ENCODE measurements around the gene CR2.

- TF ChIP-seq RARB (CRISPR knock-in tag; IDR thresholded peaks at IDR 0.05) (no peak), PPARA (CRISPR knock-in tag; IDR thresholded peaks at IDR 0.05; ENCODE audit: borderline replicate concordance) (no peak), PATZ1 (CRISPR knock-in tag; IDR thresholded peaks at IDR 0.05; ENCODE audit: borderline replicate concordance) (no peak), CSRNP3 (CRISPR knock-in tag; IDR thresholded peaks at IDR 0.05) (no peak), ARNTL (CRISPR knock-in tag; IDR thresholded peaks at IDR 0.05; ENCODE audit: borderline replicate concordance, low read depth) (no peak), ZNF8 (CRISPR knock-in tag; IDR thresholded peaks at IDR 0.05) (no peak), ZFP30 (CRISPR knock-in tag; IDR thresholded peaks at IDR 0.05) (no peak), CSDC2 (CRISPR knock-in tag; IDR thresholded peaks at IDR 0.05) (no peak), BACH2 (CRISPR knock-in tag; IDR thresholded peaks at IDR 0.05; ENCODE audit: borderline replicate concordance) (no peak), ZNF565 (CRISPR knock-in tag; conservative IDR thresholded peaks at IDR 0.05; ENCODE audit: low read depth) (no peak), CREB5 (CRISPR knock-in tag; IDR thresholded peaks at IDR 0.05; ENCODE audit: low read depth) (no peak), TOX (CRISPR knock-in tag; IDR thresholded peaks at IDR 0.05; ENCODE audit: borderline replicate concordance) (no peak), ZFP3 (CRISPR knock-in tag; IDR thresholded peaks at IDR 0.05) (no peak)
- TF ChIP-seq, protein P1, sequence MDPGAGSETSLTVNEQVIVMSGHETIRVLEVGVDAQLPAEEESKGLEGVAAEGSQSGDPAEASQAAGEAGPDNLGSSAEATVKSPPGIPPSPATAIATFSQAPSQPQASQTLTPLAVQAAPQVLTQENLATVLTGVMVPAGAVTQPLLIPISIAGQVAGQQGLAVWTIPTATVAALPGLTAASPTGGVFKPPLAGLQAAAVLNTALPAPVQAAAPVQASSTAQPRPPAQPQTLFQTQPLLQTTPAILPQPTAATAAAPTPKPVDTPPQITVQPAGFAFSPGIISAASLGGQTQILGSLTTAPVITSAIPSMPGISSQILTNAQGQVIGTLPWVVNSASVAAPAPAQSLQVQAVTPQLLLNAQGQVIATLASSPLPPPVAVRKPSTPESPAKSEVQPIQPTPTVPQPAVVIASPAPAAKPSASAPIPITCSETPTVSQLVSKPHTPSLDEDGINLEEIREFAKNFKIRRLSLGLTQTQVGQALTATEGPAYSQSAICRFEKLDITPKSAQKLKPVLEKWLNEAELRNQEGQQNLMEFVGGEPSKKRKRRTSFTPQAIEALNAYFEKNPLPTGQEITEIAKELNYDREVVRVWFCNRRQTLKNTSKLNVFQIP (CRISPR knock-in tag; IDR thresholded peaks at IDR 0.05; ENCODE audit: borderline replicate concordance, low read depth) = no peak
Observed at GRCh38 chr1:207499573-207499972, 45.4 kb downstream of the CR2 start.
